ENCODE measurements around the gene PTBP1.

The PTBP1 gene

DNA sequence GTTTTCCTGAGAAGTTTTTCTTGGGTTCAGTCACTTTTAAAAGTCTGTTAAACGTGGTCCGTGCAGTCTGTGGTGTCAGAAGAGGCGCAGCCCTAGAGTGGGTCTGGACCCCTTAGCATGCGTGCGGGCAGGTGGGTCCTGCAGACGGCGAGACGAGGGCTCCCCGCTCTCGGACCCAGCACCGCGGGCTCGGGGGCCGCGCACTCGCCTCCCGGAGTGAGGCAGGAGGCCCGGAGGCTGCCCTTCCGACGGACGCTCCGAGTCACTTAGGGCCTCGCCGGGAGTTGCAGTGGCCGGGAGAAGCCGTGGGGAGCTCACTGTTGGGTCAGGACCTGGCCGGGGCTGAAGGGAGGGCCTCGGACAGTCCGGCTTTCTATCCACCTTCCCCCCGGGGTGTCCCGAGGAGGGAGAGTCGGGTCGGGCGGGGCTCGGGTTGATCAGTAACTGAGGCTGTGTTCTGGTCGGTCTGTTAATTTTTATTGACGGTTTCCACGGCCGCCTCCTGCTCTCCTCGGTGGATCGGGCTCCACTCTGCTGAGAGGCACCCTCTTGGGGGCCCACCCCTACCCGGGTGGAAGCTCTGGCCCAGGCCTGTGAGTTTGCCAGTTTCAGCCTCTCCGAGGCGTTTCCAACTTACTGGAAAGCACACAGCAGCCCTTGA lies 1.3 kb downstream of the PTBP1 start:
- DNase-seq: peak; percentile 48

DNA sequence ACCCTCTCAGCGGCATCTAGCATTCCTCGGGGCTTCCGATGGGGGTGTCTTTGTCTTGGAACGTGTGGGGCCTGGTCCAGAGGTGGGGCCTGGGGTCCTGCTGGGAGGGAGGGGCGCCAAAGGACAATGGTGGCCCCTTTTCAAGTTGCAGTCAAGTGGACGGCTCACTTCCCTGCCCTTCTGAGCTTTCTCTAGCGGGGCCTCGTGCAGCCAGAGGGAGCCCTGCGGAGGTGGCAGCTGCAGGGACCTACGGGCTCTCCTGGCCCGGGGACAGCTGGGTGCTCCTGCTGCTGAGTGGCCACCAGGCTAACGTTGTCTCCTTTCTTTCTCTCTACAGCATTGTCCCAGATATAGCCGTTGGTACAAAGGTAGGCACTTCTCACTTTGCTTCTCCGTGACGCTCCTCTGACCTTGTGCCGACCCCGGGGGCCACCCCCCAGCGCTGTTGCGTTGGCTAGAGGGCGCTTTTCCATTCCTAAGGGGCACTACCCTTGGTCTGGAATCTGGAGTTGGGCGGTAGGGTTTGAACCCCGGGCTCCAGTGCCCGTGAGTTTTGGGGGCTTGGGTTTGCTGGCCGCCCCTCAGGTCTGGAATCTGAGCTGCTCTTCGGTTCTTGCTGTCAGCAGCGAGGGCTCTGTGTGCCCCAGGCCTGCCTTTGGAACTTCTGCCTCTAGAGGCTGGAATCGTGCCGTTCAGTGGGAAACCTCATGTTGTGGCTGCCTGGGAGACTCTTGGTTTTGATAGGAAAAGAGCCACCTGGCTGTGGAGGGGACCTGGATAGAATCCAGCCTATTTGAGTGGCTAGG lies 2.0 kb downstream of the PTBP1 start:
- DNase-seq: peak; percentile 51

DNA sequence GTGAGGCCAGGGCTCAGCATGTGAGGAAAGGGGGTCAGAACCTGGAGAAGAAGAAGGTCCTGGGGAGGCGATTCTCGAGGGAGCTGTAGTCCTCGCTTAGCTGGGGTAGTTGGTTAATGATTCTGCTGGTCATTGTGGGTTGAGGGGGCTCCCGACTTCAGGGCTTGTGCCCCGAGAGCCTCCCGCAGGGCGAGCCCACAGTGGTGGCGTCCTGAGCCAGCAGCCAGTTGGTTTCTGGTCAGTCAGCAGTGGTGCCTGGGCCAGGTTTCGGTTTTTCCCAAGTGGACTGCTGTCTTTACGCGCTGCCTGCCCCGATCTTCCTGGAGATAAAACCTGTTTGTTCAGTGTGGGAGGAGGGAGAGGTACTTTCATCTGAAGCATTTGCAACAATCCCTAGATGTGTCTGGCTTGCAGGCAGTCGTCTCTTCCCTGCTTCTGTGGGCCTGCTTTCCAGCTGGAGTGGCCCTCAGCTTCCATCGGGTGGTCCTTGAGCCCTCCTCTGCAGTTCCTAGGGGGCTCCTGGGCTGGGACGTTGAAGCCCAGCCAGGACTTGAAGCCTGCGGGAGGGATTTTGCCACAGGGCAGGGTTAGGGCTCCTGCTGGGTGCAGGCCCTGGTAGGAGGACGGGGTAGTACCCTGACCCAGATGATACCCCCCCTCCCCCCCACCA lies 3.2 kb downstream of the PTBP1 start:
- DNase-seq: no peak

DNA sequence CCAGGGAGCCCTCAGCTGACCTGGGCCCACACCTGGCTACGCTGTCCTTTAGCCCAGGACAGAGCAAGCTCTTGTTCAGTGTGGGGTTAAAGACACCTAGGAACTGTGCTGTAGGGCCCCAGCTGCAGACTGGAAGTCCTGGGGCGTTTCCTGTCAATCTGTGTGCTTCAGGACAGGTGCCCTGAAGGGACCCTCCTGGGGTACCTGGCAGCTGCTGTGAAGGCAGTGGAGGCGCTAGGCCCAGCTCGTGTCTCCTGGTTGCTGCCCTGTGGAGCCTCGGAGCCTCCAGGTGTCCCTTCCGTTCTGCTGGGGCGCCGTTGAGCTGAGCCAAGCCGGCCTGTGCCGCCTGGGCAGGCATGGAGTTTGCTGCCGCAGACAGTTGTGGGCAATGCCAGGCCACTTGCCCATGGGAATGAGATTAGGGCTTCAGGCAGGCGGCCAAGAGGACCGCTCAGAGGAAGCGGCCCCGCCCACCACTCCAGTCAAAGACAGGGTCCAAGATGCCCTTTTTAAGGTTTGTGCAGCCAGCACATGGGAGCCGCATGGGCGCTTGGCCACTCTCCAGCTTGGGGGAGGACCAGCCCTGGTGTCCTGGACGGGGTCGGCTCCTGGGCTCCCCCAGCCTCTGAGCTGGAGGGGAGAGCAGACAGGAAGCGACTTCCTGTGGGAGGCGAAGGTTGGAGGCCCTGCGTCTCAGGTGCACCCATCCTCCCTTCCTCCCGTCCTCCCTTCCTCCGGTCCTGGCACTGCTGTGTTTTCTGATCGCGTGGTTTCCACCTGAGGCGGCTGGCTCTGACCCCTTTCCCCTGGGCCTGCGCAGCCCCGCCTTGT lies 4.0 kb downstream of the PTBP1 start:
- DNase-seq: no peak

DNA sequence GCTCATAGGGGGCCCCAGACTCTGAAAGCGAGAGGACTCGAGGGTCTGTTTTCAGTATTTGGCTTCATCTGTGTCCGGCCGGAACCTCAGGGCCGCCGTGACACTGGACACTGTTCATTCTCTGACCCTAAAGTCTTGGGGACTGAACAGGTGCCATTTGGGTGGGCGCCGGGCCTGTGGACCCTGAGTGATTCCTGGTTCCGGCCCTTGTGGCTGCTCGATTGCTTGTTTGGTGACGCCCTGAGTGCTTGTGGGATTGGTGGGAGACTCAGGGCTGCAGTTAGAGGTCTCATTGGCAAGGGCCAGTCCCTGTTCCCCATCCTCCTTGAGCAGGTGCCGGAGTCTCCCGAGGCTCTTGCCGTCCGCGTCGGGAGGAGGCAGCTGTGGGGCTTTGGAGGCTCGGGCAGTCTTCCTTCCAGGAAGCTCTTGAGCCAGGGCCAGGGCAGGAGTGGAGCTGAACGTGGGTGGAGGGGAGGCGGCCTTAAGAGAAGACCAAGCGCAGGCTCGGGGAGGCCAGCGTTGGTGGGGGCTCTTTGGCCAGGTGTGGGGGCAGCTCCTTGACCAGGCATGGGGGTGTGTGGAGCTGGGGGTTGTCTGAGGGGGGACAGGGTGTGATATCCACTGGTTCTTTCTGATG lies 4.7 kb downstream of the PTBP1 start:
- no peak for DNase-seq

DNA sequence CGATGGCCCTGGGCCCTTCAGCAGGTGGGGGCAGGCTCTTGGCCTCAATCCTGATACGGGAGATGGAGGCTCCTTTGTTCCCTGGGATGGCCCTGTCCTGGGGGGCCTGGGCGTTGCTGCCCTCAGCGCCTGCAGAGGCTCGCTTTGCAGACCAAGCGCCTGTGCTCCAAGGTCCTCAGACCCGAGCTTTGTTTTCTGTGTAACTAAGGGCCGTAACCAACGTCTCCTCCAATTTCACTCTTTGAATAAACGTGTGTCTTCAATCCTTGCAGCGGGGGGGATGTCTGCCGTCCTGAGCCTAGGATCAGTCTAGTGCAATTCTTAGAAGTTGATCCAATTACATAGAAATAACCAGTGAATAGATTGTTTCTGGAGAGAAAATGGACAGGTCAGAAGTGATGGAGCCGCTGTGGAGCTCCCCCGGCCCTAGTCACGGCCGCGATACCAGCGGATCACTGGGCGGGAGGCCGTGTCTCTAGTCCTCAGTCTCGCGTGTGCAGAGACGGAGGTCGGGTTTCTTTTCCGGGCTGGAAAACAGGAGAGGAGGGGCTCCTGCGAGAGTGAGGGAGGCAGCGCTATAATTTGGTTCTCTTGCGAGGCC lies 5.3 kb downstream of the PTBP1 start:
- no peak for DNase-seq

DNA sequence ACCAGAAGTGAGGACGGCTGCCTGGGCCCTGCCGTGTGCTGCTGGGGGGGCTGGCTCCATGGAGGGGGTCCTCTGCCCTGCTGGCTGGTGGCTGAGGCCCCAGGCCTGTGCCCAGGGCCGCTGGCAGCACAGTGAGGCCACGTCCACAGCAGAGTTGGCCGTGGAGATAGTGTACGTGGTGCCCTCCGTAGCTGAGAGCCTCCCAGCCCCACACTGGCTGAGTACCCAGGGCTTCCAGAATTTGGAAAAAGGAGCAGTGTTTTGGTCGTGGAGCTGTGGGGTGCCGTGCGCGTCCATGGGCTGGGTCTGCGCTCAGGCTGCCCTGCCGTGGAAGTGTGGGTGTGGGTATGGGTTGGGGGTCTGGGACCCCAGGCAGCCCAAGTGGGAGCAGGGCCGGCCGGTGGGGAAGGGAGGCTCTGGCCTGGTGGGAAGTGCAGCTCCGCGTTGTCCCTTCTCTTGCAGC lies 5.9 kb downstream of the PTBP1 start:
- no peak for DNase-seq

DNA sequence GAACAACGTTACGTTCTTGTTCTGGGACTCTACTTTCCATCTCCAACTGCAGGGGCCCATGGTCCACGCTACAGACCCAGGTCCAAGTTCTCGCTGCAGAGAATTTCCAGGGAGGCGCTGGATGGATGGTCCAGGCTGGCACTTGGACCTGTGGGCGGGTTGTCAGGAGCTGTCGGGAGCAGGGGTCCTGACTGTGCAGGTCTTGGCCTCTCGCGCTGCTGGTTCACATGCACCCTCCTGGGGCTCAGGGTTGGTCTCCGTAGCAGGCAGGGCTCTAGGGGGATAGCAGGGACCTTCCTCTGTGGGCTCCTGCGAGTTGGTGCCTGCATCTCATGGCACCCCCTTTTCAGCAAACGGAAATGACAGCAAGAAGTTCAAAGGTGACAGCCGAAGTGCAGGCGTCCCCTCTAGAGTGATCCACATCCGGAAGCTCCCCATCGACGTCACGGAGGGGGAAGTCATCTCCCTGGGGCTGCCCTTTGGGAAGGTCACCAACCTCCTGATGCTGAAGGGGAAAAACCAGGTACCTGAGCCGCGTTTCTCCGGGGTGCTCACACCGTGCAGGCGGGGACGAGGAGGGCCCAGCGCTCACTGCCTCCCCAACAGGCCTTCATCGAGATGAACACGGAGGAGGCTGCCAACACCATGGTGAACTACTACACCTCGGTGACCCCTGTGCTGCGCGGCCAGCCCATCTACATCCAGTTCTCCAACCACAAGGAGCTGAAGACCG lies 6.6 kb downstream of the PTBP1 start:
- no peak for DNase-seq

DNA sequence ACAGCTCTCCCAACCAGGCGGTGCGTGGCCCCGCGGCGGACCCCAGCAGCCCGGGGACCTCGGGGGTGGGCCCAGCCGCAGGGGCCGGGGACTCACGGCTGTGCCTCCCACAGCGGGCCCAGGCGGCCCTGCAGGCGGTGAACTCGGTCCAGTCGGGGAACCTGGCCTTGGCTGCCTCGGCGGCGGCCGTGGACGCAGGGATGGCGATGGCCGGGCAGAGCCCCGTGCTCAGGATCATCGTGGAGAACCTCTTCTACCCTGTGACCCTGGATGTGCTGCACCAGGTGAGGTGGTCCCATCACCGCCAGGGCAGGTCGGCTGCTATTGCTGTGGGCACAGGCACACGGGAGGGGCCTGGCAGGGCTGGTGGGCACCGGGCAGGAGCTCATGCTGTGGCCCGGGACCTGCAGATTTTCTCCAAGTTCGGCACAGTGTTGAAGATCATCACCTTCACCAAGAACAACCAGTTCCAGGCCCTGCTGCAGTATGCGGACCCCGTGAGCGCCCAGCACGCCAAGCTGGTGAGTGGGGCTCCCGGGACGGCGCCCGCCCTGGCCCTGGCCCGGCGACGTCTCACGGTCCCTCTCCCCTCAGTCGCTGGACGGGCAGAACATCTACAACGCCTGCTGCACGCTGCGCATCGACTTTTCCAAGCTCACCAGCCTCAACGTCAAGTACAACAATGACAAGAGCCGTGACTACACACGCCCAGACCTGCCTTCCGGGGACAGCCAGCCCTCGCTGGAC lies 7.3 kb downstream of the PTBP1 start:
- DNase-seq: no peak

DNA sequence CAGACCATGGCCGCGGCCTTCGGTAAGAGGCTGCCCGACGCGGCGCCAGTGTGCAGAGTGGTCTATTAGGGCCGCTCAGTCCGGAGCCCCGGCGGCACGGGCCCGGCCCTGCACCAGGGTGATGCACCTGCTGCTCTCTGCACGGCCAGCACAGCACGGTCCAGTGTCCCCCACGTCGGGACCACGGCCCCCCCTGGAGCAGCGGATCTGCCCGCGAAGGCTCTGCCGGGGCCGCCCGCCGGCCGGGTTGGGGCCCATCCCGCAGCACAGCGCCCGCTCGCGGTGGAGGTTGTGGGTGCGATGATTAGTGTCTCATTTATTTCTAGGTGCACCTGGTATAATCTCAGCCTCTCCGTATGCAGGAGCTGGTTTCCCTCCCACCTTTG lies 7.9 kb downstream of the PTBP1 start:
- DNase-seq: no peak

DNA sequence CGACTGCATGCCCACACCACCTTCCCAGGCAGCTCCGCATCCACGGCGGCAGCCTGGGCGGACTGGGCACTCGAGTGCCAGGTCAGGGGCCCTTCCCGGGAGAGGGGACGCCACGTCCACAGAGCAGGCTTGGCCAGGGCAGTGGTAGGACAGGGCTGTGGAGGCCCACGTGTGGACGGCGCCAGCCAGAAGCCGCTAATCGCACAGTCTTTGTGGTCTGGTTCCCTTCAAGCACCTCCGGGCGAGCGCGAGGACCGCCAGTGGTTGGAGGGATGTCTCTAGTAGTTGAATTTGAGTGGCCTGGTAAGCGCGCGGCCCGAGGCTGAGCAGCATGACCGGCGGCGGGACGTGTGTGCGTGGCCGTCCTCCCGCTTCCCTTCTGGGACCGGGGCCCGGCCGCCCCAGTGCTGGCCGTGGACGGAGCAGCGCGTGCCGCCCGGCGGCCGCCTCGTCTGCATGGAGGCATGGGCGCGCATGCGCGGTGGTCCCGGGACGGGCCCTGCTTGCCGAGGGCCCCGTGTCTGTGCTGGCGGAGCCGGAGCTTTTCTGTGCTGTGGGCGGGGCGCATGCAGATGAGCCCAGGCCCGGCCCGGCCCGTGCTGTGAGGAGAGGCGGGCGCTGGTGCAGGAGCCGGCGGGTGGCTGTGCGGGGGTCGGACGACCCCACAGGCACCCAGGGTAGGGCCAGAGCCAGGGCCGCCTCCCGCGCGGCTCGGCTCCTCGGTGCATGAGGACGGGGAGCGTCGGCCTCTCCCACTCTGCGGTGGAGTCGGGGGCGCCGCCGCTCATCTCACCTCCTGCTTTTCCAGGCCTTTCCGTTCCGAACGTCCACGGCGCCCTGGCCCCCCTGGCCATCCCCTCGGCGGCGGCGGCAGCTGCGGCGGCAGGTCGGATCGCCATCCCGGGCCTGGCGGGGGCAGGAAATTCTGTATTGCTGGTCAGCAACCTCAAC lies 8.6 kb downstream of the PTBP1 start:
- DNase-seq: no peak

DNA sequence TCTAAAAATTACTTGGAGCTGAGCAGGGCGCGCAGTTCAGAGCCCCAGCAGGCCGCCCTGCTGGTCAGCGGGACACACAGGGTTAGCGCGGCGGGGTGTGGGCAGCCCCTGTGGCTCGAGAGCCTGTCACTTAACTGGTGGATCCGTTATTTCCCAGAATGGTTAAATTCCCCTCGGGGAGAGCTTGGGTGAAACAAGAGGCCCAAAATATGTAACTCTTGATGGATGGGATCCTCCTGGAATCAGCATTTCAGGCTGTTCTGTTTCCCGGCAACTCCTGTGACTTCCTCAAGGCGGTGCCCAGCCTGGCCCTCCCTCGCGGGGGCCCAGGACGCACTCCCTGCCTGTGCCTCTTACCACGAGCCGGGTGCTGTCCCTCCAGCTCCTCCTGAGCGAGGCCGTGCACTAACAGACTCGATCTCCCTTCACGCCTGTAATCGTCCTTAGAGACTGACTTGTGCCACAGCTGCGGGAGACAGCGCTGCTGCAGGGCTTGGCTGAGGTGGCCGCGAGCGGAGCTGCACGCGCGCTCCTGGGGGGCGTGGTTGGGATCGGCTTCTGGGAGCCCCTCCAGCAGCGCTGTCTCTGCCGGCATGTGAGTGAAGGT lies 9.7 kb downstream of the PTBP1 start:
- no peak for DNase-seq

DNA sequence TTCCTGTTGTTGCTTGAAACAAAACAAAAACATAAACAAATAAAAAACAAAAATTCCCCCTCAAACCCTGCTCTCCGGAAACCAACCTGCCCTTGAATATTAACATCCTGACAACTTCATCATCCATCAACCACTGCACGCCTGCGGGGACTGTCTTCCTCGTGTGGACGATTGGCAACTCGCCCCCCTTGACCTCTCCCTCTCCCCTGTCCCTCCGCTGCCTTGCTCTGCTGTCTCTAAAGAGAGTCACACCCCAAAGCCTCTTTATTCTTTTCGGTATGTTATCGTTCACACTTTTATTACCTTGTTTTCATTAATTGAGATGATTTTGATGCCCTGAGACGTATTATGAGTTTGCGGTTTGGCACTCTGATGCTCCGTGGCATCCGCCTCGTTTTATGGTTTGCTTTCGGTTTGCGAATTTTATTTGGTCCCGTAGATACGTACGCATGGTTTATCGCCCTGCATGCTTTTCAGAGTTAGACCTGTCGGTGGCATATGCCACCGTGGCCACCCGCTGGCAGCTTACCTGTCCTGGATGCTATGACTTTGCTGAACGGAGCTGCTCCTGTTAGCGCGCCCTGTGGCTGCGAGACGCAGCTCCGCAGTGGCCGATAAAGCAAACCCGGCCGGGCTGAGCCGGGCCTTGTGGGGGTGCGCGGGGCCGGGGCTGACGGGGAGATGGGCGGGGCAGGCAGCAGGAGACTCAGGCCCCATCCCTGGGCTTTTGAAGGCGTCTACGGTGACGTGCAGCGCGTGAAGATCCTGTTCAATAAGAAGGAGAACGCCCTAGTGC lies 10.6 kb downstream of the PTBP1 start:
- DNase-seq: no peak

DNA sequence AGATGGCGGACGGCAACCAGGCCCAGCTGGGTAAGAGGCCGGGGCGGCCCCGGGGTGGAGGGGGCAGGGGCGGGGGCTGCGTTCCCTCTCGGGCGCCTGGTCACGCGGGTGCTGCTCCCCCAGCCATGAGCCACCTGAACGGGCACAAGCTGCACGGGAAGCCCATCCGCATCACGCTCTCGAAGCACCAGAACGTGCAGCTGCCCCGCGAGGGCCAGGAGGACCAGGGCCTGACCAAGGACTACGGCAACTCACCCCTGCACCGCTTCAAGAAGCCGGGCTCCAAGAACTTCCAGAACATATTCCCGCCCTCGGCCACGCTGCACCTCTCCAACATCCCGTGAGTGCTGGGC lies 11.1 kb downstream of the PTBP1 start:
- no peak for DNase-seq

DNA sequence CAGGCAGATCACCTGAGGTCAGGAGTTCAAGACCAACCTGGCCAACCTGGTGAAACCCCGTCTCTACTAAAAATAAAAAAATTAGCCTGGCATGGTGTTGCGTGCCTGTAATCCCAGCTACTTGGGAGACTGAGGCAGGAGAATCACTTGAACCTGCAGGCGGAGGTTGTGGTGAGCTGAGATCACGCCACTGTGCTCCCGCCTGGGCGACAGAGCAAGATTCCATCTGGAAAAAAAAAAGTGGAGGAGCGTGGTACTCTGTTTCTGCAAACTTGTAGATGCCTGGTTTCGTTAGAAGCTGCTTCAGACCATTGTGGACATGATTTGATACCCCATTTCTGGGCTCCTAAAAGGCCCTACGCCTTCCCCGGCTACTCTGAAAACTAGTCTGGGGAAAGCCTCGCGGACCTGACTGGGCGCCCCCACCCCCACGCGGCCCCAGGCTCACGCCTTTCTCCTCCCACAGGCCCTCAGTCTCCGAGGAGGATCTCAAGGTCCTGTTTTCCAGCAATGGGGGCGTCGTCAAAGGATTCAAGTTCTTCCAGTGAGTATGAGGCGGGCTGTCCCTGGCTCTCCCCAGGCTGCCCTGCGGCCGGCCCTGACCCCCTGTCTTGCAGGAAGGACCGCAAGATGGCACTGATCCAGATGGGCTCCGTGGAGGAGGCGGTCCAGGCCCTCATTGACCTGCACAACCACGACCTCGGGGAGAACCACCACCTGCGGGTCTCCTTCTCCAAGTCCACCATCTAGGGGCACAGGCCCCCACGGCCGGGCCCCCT lies 13.0 kb downstream of the PTBP1 start:
- DNase-seq: no peak

DNA sequence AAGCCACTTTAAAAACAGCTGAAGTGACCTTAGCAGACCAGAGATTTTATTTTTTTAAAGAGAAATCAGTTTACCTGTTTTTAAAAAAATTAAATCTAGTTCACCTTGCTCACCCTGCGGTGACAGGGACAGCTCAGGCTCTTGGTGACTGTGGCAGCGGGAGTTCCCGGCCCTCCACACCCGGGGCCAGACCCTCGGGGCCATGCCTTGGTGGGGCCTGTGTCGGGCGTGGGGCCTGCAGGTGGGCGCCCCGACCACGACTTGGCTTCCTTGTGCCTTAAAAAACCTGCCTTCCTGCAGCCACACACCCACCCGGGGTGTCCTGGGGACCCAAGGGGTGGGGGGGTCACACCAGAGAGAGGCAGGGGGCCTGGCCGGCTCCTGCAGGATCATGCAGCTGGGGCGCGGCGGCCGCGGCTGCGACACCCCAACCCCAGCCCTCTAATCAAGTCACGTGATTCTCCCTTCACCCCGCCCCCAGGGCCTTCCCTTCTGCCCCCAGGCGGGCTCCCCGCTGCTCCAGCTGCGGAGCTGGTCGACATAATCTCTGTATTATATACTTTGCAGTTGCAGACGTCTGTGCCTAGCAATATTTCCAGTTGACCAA lies 13.7 kb downstream of the PTBP1 start:
- DNase-seq: no peak

DNA sequence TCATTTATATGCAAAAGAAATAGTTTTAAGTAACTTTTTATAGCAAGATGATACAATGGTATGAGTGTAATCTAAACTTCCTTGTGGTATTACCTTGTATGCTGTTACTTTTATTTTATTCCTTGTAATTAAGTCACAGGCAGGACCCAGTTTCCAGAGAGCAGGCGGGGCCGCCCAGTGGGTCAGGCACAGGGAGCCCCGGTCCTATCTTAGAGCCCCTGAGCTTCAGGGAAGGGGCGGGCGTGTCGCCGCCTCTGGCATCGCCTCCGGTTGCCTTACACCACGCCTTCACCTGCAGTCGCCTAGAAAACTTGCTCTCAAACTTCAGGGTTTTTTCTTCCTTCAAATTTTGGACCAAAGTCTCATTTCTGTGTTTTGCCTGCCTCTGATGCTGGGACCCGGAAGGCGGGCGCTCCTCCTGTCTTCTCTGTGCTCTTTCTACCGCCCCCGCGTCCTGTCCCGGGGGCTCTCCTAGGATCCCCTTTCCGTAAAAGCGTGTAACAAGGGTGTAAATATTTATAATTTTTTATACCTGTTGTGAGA lies 14.3 kb downstream of the PTBP1 start:
- DNase-seq: no peak
